GM18519 (cell line): ENCODE measurements around the gene METRNL.
A peak's percentile ranks its signal among the peaks of the same experiment; 100 is the strongest.
"Not testable (repeated sequence)": the region's sequence is repeated elsewhere in the genome, so short reads cannot be mapped to it uniquely, and the experiment has no call there.

ENCODE experiments used
- ATAC-seq: cut with Tn5 transposase; IDR thresholded peaks from one replicate; pipeline ENCODE4 v1.9.1; 2021; ENCODE audit warnings: mild to moderate bottlenecking, moderate library complexity; ENCODE audit not compliant: unreplicated experiment, low FRiP score

Gene METRNL

DNA sequence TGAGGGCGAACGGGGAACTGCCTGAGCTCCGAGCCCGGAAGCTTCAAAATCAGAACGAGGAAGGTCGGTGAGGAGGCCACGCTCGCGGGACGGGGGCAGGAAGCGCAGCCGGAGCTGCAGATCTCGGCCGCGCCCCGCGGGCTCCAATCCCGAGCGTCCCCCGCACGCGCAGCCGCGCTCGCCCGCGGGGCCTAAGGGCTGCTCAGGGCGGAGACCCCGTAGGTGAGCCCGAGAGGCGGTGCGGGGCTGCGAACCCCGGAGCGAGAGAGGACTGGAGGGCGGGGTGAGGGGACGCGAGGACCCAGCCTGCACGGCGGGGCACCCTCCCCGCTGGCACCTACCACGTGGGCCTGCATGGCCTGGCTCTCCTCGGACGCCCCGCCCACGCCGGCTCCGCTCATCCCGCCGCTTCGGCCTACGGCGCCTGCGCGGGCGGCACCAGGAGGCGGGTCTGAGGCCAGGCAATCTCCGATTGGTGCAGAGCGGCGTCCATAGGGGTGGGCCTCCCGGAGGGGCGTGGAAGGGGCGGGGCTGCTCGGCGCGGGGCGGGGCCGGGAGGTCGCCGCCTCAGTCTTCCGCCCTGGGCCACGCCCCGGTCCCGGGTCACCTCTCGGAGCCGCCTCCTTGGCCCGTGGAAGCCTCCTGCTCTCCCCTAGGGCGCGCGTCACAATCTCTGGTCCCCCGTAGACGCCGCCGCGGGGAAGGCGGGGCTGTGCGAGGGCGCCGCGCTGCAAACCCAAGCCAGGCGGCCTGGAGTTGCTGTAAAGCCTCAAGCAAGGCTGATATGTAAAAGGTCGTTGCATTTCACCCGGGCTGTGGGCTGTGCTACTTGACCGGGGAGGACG lies 27.8 kb upstream of the METRNL start:
- peak; percentile 85 for ATAC-seq

GRCh38 chr17:83052241-83052564 lies 27.2 kb upstream of the METRNL start:
- no peak for ATAC-seq

- ATAC-seq: no peak
Observed at GRCh38 chr17:83053021-83053681, 26.3 kb upstream of the METRNL start.

GRCh38 chr17:83053739-83054451 lies 25.5 kb upstream of the METRNL start:
- ATAC-seq: no peak

GRCh38 chr17:83054518-83055125 lies 24.8 kb upstream of the METRNL start:
- no peak for ATAC-seq

DNA sequence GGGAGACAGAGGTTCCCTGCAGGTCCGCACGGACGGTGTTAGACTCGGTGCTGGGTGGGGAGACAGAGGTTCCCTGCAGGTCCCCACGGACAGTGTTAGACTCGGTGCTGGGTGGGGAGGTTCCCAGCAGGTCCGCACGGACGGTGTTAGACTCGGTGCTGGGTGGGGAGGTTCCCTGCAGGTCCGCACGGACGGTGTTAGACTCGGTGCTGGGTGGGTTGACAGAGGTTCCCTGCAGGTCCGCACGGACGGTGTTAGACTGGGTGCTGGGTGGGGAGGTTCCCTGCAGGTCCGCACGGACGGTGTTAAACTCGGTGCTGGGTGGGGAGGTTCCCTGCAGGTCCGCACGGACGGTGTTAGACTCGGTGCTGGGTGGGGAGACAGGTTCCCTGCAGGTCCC lies 24.2 kb upstream of the METRNL start:
- not testable (repeated sequence) for ATAC-seq

- no peak for ATAC-seq
Observed at GRCh38 chr17:83055911-83056582, 23.4 kb upstream of the METRNL start.

DNA sequence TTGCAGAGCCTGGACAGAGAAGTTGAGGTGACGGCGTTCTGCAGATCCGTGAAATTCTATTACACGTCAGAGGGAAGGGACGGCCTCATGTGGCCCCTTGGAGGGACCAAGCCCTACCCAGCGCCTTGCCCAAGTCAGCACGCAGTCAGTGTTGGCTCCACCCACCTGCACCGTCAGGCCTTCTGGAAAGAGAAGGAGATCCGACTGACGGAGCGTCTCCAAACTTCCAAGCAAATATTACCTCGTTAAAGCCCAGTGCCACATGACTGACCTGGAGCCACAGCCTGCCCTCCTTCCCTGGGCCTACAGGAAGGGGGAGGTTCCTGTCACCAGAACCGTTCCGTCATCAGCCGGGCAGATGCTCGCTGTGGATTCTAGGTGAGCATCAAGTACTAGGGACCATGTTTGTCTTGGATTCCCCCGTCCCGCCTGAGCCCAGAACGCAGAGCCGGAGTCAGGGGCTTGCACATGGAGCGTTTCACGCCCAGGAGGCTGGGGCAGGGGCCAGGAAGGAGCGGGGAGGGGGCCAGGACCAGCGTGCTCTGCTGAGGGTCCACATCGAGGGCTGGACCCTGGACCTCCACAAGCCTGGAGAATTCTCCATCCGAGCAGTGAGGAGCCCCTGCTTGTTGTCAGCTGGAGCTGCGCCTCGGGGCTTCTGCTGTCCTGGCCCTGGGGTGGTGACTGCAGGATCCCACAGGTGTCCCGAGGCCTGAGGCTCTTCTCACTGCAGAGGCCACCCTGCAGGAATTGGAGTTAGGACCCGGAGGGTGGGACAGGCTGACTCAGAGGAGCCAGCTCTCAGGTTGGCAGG lies 22.6 kb upstream of the METRNL start:
- no peak for ATAC-seq

GRCh38 chr17:83057397-83057761 lies 22.0 kb upstream of the METRNL start:
- ATAC-seq: no peak

- no peak for ATAC-seq
Observed at GRCh38 chr17:83057793-83058265, 21.6 kb upstream of the METRNL start.

- no peak for ATAC-seq
Observed at GRCh38 chr17:83058266-83058798, 21.1 kb upstream of the METRNL start.

GRCh38 chr17:83061586-83061985 lies 17.8 kb upstream of the METRNL start:
- no peak for ATAC-seq

- ATAC-seq: no peak
Observed at GRCh38 chr17:83062011-83062817, 17.2 kb upstream of the METRNL start.

- ATAC-seq: no peak
Observed at GRCh38 chr17:83062818-83063671, 16.4 kb upstream of the METRNL start.

GRCh38 chr17:83064021-83064731 lies 15.2 kb upstream of the METRNL start:
- ATAC-seq: no peak

- no peak for ATAC-seq
Observed at GRCh38 chr17:83064732-83065659, 14.4 kb upstream of the METRNL start.
